Measurements from ENCODE around the gene VPS36. TPM values are rescaled to one million over a fixed set of nuclear protein-coding genes. Genes with fewer than 3 reads are reported as not detected.
"Not testable (repeated sequence)": the region's sequence is repeated elsewhere in the genome, so short reads cannot be mapped to it uniquely, and the experiment has no call there.

The VPS36 gene
- total RNA-seq, 1 experiment from 2014 or later, result 52.9 TPM

DNA sequence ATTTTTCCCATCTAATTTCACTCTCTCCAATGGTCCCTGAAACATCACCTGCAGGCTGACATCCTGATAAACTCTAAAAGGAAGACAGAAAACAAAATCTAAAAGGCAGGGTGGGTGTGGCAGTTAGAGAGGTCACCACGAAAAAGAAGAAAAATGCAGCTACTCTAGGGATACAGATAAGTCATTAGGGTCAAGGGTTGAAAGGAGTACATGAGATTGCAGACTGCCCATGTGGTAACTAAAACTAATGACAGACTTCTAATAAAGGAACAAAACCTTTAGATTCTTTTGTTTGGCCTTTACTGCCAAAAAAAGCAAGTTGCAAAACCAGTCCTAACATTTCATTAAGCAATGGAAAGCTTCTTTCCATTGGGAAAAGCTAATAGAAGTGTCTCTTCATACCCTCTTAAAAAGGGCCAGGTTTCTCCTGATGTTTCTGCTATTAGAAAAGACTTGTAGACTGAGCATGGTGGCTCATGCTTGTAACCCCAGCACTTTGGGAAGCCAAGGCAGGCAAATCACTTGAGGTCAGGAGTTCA, 75.5 kb downstream of the VPS36 start:
- Histone ChIP-seq H3K9me3 (ENCODE audit: low read depth, low read length, poor library complexity, severe bottlenecking) (no peaks in the 10 kb centered on the region), H3K4me1 (ENCODE audit: insufficient read depth, low read length, poor library complexity, severe bottlenecking) (no peaks in the 10 kb centered on the region), H3K27ac (ENCODE audit: low read depth, low read length, poor library complexity, severe bottlenecking) (no peak overlapping the region), H3K27me3 (replicated peaks; ENCODE audit: insufficient read depth, low read depth, low read length, poor library complexity) (no peaks in the 10 kb centered on the region), H3K4me3 (ENCODE audit: low read depth, low read length, poor library complexity, severe bottlenecking) (no peak overlapping the region), H3K36me3 (ENCODE audit: insufficient read depth, low read length, poor library complexity, severe bottlenecking) (no peaks in the 10 kb centered on the region)
- POLR2A ChIA-PET (ENCODE audit: low non-redundant PET), result no interaction called here
- no TSS peak for BruUV-seq (replicated peaks)
- DNase-seq (ENCODE audit: low spot score), result no peak
- intact Hi-C loops (cut with micrococcal nuclease; ENCODE audit: unreplicated experiment), result no loop called here
- CTCF ChIA-PET, result no interaction called here
- TF ChIP-seq, protein P1, sequence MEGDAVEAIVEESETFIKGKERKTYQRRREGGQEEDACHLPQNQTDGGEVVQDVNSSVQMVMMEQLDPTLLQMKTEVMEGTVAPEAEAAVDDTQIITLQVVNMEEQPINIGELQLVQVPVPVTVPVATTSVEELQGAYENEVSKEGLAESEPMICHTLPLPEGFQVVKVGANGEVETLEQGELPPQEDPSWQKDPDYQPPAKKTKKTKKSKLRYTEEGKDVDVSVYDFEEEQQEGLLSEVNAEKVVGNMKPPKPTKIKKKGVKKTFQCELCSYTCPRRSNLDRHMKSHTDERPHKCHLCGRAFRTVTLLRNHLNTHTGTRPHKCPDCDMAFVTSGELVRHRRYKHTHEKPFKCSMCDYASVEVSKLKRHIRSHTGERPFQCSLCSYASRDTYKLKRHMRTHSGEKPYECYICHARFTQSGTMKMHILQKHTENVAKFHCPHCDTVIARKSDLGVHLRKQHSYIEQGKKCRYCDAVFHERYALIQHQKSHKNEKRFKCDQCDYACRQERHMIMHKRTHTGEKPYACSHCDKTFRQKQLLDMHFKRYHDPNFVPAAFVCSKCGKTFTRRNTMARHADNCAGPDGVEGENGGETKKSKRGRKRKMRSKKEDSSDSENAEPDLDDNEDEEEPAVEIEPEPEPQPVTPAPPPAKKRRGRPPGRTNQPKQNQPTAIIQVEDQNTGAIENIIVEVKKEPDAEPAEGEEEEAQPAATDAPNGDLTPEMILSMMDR (conservative IDR thresholded peaks at IDR 0.05; ENCODE audit: low read depth, low read length), result no peak
- TF ChIP-seq EZH2 (IDR thresholded peaks at IDR 0.05; ENCODE audit: borderline replicate concordance, low read depth, low read length, poor library complexity, severe bottlenecking), result no peak

DNA sequence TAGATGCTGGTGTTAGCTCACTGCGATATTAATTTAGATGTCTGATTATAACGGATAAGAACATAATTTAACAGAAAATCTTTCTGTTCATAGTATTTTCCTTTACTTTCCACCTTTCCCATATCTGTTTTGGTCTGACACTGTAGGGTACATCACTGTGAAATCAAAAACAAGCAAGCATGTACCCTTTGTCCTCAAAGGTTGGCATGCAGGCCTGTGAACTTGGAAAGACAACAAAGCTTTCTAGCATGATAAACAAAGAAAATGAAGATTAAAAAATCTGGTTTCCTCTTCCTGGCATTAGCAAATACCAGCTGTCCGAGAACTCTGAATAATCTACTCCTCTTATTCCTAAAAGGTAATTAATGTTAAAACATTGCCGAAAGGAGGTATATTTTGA, 76.0 kb downstream of the VPS36 start:
- CTCF ChIA-PET, result no interaction called here
- Histone ChIP-seq H3K27ac (ENCODE audit: low read depth, low read length, poor library complexity, severe bottlenecking) (no peak overlapping the region), H3K9me3 (ENCODE audit: low read depth, low read length, poor library complexity, severe bottlenecking) (no peaks in the 10 kb centered on the region), H3K27me3 (replicated peaks; ENCODE audit: insufficient read depth, low read depth, low read length, poor library complexity) (no peaks in the 10 kb centered on the region), H3K4me3 (ENCODE audit: low read depth, low read length, poor library complexity, severe bottlenecking) (no peak overlapping the region), H3K36me3 (ENCODE audit: insufficient read depth, low read length, poor library complexity, severe bottlenecking) (no peaks in the 10 kb centered on the region), H3K4me1 (ENCODE audit: insufficient read depth, low read length, poor library complexity, severe bottlenecking) (no peaks in the 10 kb centered on the region)
- DNase-seq (ENCODE audit: low spot score), result no peak
- intact Hi-C loops (cut with micrococcal nuclease; ENCODE audit: unreplicated experiment), result no loop called here
- POLR2A ChIA-PET (ENCODE audit: low non-redundant PET), result no interaction called here
- TF ChIP-seq EZH2 (IDR thresholded peaks at IDR 0.05; ENCODE audit: borderline replicate concordance, low read depth, low read length, poor library complexity, severe bottlenecking), result no peak
- TF ChIP-seq, protein P1 (conservative IDR thresholded peaks at IDR 0.05; ENCODE audit: low read depth, low read length), result no peak
- BruUV-seq (replicated peaks), result no TSS peak

DNA sequence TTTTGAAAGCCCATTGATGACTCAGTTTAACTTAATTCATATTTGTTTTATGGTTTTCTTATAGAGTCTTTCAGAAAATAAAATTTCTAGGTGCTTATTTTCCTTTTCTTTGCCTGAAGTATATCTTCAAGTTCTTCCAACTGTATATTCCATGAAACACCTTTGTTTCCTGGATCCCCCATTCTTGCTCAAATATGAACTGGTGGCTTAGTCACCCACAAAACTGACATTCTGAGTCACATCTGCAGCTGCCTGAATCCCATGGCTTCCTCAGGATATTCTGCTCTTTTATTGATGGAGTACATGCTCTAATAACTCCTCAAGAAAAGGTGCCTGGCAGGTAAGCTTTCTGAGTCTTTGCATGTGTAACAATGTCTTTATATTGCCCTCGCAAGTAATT, 77.2 kb downstream of the VPS36 start:
- BruUV-seq (replicated peaks); H3K4me1 ChIP-seq (ENCODE audit: insufficient read depth, low read length, poor library complexity, severe bottlenecking); H3K27ac ChIP-seq (ENCODE audit: low read depth, low read length, poor library complexity, severe bottlenecking); CTCF ChIA-PET; H3K4me3 ChIP-seq (ENCODE audit: low read depth, low read length, poor library complexity, severe bottlenecking); H3K27me3 ChIP-seq (replicated peaks; ENCODE audit: insufficient read depth, low read depth, low read length, poor library complexity); intact Hi-C loops (cut with micrococcal nuclease; ENCODE audit: unreplicated experiment); POLR2A ChIA-PET (ENCODE audit: low non-redundant PET); H3K36me3 ChIP-seq (ENCODE audit: insufficient read depth, low read length, poor library complexity, severe bottlenecking); H3K9me3 ChIP-seq (ENCODE audit: low read depth, low read length, poor library complexity, severe bottlenecking); DNase-seq (ENCODE audit: low spot score): not testable (repeated sequence)

DNA sequence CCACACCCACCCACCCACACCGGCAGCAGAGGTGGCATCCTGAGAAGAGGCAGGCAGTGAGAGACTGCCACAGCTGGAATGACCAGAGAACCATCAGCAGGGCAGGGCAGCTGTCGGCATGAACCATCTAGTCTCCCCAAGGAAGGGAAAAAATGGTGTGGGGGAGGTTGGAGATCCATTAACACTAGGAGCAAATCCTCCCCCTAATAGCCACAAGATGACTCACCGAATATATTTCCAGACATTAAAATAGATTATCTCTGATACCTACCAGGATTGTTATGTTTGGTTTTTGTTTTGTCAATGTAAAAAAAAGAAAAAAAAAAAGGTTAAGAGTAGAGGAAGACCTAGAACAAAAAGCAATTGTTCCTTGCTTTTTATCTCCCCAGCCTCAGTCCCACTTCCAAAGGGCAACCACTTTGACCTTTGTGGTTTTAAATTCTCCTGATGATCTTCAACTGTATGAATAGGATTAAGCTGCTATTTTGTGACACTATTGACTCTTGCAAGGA, 78.6 kb downstream of the VPS36 start:
- H3K27me3 ChIP-seq (replicated peaks; ENCODE audit: insufficient read depth, low read depth, low read length, poor library complexity), result no peaks in the 10 kb centered on the region
- CTCF ChIA-PET, result no interaction called here
- TF ChIP-seq, protein P1 (conservative IDR thresholded peaks at IDR 0.05; ENCODE audit: low read depth, low read length), result no peak
- TF ChIP-seq EZH2 (IDR thresholded peaks at IDR 0.05; ENCODE audit: borderline replicate concordance, low read depth, low read length, poor library complexity, severe bottlenecking), result no peak
- POLR2A ChIA-PET (ENCODE audit: low non-redundant PET), result no interaction called here
- no TSS peak for BruUV-seq (replicated peaks)
- DNase-seq (ENCODE audit: low spot score), result peak; percentile 12
- no peak overlapping the region for H3K27ac ChIP-seq (ENCODE audit: low read depth, low read length, poor library complexity, severe bottlenecking)
- no peaks in the 10 kb centered on the region for H3K9me3 ChIP-seq (ENCODE audit: low read depth, low read length, poor library complexity, severe bottlenecking)
- no peak overlapping the region for H3K4me3 ChIP-seq (ENCODE audit: low read depth, low read length, poor library complexity, severe bottlenecking)
- H3K36me3 ChIP-seq (ENCODE audit: insufficient read depth, low read length, poor library complexity, severe bottlenecking), result no peaks in the 10 kb centered on the region
- intact Hi-C loops (cut with micrococcal nuclease; ENCODE audit: unreplicated experiment), result no loop called here
- H3K4me1 ChIP-seq (ENCODE audit: insufficient read depth, low read length, poor library complexity, severe bottlenecking), result no peaks in the 10 kb centered on the region
